Natural killer cell (primary cell): ENCODE measurements around the gene CIDEC. TPM values are rescaled to one million over a fixed set of nuclear protein-coding genes. Genes with fewer than 3 reads are reported as not detected.
A peak's percentile ranks its signal among the peaks of the same experiment; 100 is the strongest.

Experiments
- ATAC-seq, 3 donors: fragments of 150-1000 bp in 2 of 3; fragments of 200-7000 bp in 1 of 3; cut with Tn5 transposase; 1 replicate in 1 of 3; 2 replicates in 2 of 3; pipeline ENCODE4 v1.10.0; 2021; ENCODE audit warnings: mild to moderate bottlenecking in 2 of 3, moderate library complexity in 2 of 3
- DNase-seq, 2 donors: peaks; one replicate each; pipeline versions ENCODE4 v3.0.0 to v3.0.0-alpha.2; 2013 to 2021; ENCODE audit warnings: mixed read lengths in 1 of 2
- H3K27ac ChIP-seq: one replicate; pipeline ENCODE4 v1.5.1; 2013; ENCODE audit warnings: mild to moderate bottlenecking, low read length
- H3K27me3 ChIP-seq: one replicate; pipeline ENCODE4 v1.6.1; 2013; ENCODE audit warnings: low read length; ENCODE audit not compliant: control insufficient read depth, insufficient read depth
- H3K36me3 ChIP-seq: one replicate; pipeline ENCODE4 v1.6.1; 2013; ENCODE audit warnings: low read length; ENCODE audit not compliant: control insufficient read depth, insufficient read depth
- H3K4me1 ChIP-seq: one replicate; pipeline ENCODE4 v1.6.1; 2013; ENCODE audit warnings: low read length; ENCODE audit not compliant: control insufficient read depth, insufficient read depth
- H3K4me3 ChIP-seq: one replicate; pipeline ENCODE4 v1.5.1; 2013; ENCODE audit warnings: low read length
- H3K9me3 ChIP-seq: one replicate; pipeline ENCODE4 v1.6.1; 2013; ENCODE audit warnings: low read length; ENCODE audit not compliant: control insufficient read depth, insufficient read depth
- H3K27ac Mint-ChIP-seq, 2 donors: one replicate each; pipeline ENCODE4 v1.8.0; 2022; ENCODE audit warnings: mild to moderate bottlenecking in 2 of 2, mixed read lengths in 2 of 2, moderate library complexity in 1 of 2
- H3K27me3 Mint-ChIP-seq, 2 donors: one replicate each; pipeline ENCODE4 v1.8.0; 2022; ENCODE audit warnings: low read depth in 2 of 2, mixed read lengths in 2 of 2
- H3K36me3 Mint-ChIP-seq: one replicate; pipeline ENCODE4 v1.8.0; 2022; ENCODE audit warnings: mixed read lengths
- H3K4me1 Mint-ChIP-seq, 2 donors: one replicate each; pipeline ENCODE4 v1.8.0; 2022; ENCODE audit warnings: mixed read lengths in 2 of 2
- H3K4me3 Mint-ChIP-seq: one replicate; pipeline ENCODE4 v1.8.0; 2022; ENCODE audit warnings: mild to moderate bottlenecking, moderate library complexity, mixed read lengths
- H3K9me3 Mint-ChIP-seq, 2 donors: one replicate each; pipeline ENCODE4 v1.8.0; 2022; ENCODE audit warnings: mixed read lengths in 2 of 2
- CTCF ChIP-seq: fragments of 200-600 bp; IDR thresholded peaks from one replicate; pipeline ENCODE4 v1.8.0; 2022; ENCODE audit warnings: antibody characterized with exemption
- WGBS: methylation state at CpG from one replicate; pipeline ENCODE4 v1.1.7; 2013; ENCODE audit warnings: missing lambda C conversion rate; ENCODE audit not compliant: insufficient coverage; 5-methylcytosine and 5-hydroxymethylcytosine counted together
- intact Hi-C: fragments of 100-400 bp; cut with micrococcal nuclease; formaldehyde crosslinking; loops from one replicate; pipeline ENCODE4 v1.14.2; 2022
- total RNA-seq, 4 donors: library from RNA; stranded (reverse); fragments of 120-200 nt in 1 of 4; gene quantifications; one replicate each; pipeline versions ENCODE4 v1.2.3 to v1.2.4, GENCODE V29; 2013 to 2022

Gene CIDEC
- total RNA-seq, 3 donors from 2014 or later (not counting 1 experiment from before 2014, with no cell fraction given): not detected

GRCh38 chr3:9841015-9841414 is 39.0 kb downstream of the CIDEC start:
- Mint-ChIP-seq H3K4me1 (peaks cover 22 to 24% of the 10 kb centered on the region in 2 donors), H3K4me3 (no peak overlapping the region), H3K27ac (no peak overlapping the region), H3K27me3 (no peaks in the 10 kb centered on the region), H3K36me3 (no peaks in the 10 kb centered on the region), H3K9me3 (no peaks in the 10 kb centered on the region)
- ATAC-seq: no peak
- no peak overlapping the region for H3K27ac ChIP-seq
- H3K4me1 ChIP-seq: peaks cover 18% of the 10 kb centered on the region
- DNase-seq: no peak
- H3K36me3 ChIP-seq: peaks cover 36% of the 10 kb centered on the region
- H3K27me3 ChIP-seq: no peaks in the 10 kb centered on the region
- no peaks in the 10 kb centered on the region for H3K9me3 ChIP-seq
- WGBS: 90% methylated on average over 8 of the region's 8 CpGs
- H3K4me3 ChIP-seq: no peak overlapping the region
- intact Hi-C loops: loop anchor here (5.0 kb wide), 2 partner anchors 51 to 276 kb away; partner anchors contain the start of genes BRK1 and JAGN1
- TF ChIP-seq CTCF: no peak

DNA sequence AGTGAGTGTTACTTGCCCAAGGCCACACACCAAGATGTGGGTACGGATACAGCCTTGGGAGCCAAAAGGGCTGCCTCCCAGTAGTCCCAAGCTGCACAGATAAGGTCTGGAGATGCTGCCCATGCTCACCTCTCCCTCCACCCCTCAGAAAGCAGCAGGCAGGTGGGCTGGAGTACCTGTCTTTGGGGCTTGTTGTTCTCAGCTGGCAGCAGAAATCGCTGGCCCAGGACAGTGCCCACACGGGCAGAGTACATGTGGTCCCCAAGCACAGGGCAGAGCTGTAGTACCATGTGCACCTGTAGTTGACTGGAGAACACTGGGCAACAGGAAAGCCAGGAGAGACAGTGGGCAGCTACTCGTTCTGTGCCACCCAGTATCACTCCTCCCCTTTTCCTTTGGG is 41.2 kb downstream of the CIDEC start:
- H3K4me3 Mint-ChIP-seq: no peak overlapping the region
- Histone ChIP-seq H3K36me3 (peaks cover 48% of the 10 kb centered on the region), H3K4me1 (peaks cover 11% of the 10 kb centered on the region), H3K9me3 (no peaks in the 10 kb centered on the region), H3K27ac (no peak overlapping the region), H3K4me3 (no peak overlapping the region), H3K27me3 (no peaks in the 10 kb centered on the region)
- WGBS: 95% methylated on average over 4 of the region's 4 CpGs
- ATAC-seq (no peak), DNase-seq (no peak)
- no peaks in the 10 kb centered on the region for H3K36me3 Mint-ChIP-seq
- TF ChIP-seq CTCF: no peak
- peaks cover 18 to 25% of the 10 kb centered on the region in 2 donors for H3K4me1 Mint-ChIP-seq
- intact Hi-C loops: no loop called here
- H3K9me3 Mint-ChIP-seq: no peaks in the 10 kb centered on the region
- no peaks in the 10 kb centered on the region for H3K27me3 Mint-ChIP-seq
- H3K27ac Mint-ChIP-seq: peak overlapping the region; percentile 23 to 35

- H3K27ac ChIP-seq: no peak overlapping the region
- no peak for DNase-seq
- Mint-ChIP-seq H3K9me3 (no peaks in the 10 kb centered on the region), H3K27ac (peak overlapping the region; percentile 23 to 54), H3K36me3 (no peaks in the 10 kb centered on the region), H3K4me3 (no peak overlapping the region), H3K4me1 (peaks cover 13 to 17% of the 10 kb centered on the region in 2 donors), H3K27me3 (no peaks in the 10 kb centered on the region)
- intact Hi-C loops: no loop called here
- peaks cover 4% of the 10 kb centered on the region for H3K4me1 ChIP-seq
- TF ChIP-seq CTCF: no peak
- 87% methylated on average over 11 of the region's 12 CpGs for WGBS
- no peaks in the 10 kb centered on the region for H3K9me3 ChIP-seq
- no peak overlapping the region for H3K4me3 ChIP-seq
- ATAC-seq: no peak
- H3K27me3 ChIP-seq: no peaks in the 10 kb centered on the region
- H3K36me3 ChIP-seq: peaks cover 54% of the 10 kb centered on the region
Measured at GRCh38 chr3:9837701-9838582, 42.1 kb downstream of the CIDEC start.
